AG04450 (cell line): ENCODE measurements around the gene RMND1. TPM values are rescaled to one million over a fixed set of nuclear protein-coding genes. Genes with fewer than 3 reads are reported as not detected.
"Not testable (repeated sequence)": the region's sequence is repeated elsewhere in the genome, so short reads cannot be mapped to it uniquely, and the experiment has no call there.

Experiments
- CTCF ChIA-PET: fragments of 300-600, 350-600 bp; formaldehyde crosslinking; extraction: SDS; loops from one replicate; lab custom pipeline; 2022; ENCODE audit warnings: antibody characterized with exemption, inconsistent platforms; lab: Charles Lee
- POLR2A ChIA-PET: fragments of 350-600 bp; formaldehyde crosslinking; extraction: SDS; loops from one replicate; lab custom pipeline; 2021; ENCODE audit warnings: antibody characterized with exemption, inconsistent platforms; lab: Yijun Ruan, JAX
- DNase-seq: peaks from one replicate; pipeline ENCODE4 v3.0.0-alpha.2; 2011; ENCODE audit warnings: low read depth, low spot score
- H3K27ac ChIP-seq: one replicate; pipeline ENCODE4 v1.5.1; 2012; ENCODE audit warnings: low read depth, low read length, control low read depth
- H3K27me3 ChIP-seq: one replicate; pipeline ENCODE4 v1.6.0; 2012; ENCODE audit warnings: low read length; ENCODE audit not compliant: control insufficient read depth, insufficient read depth
- H3K4me3 ChIP-seq: 2 replicates; pipeline ENCODE4 v1.5.1; 2011; ENCODE audit warnings: mild to moderate bottlenecking, low read depth, low read length, control low read depth
- H3K9me3 ChIP-seq: 2 replicates; pipeline ENCODE4 v1.5.1; 2012; ENCODE audit warnings: low read length; ENCODE audit not compliant: control insufficient read depth, insufficient read depth
- polyA plus RNA-seq: library from polyadenylated mRNA; depleted of rRNA; stranded (reverse); fragments of >200 nt; gene quantifications from 2 replicates; pipeline ENCODE4 v1.2.3, GENCODE V29; 2011
- TF ChIP-seq, protein P1 (sequence below): IDR thresholded peaks from 2 replicates; pipeline ENCODE4 v1.5.1; 2011; ENCODE audit warnings: low read depth, low read length, control low read depth, inconsistent platforms

Gene RMND1
- polyA plus RNA-seq, 1 experiment: 27.8 TPM

GRCh38 chr6:151478670-151479069, 26.7 kb upstream of the RMND1 start:
- POLR2A ChIA-PET: no interaction called here
- no peak for DNase-seq
- Histone ChIP-seq H3K4me3 (no peak overlapping the region), H3K9me3 (no peaks in the 10 kb centered on the region), H3K27ac (no peak overlapping the region), H3K27me3 (no peaks in the 10 kb centered on the region)
- CTCF ChIA-PET: no interaction called here
- TF ChIP-seq, protein P1, sequence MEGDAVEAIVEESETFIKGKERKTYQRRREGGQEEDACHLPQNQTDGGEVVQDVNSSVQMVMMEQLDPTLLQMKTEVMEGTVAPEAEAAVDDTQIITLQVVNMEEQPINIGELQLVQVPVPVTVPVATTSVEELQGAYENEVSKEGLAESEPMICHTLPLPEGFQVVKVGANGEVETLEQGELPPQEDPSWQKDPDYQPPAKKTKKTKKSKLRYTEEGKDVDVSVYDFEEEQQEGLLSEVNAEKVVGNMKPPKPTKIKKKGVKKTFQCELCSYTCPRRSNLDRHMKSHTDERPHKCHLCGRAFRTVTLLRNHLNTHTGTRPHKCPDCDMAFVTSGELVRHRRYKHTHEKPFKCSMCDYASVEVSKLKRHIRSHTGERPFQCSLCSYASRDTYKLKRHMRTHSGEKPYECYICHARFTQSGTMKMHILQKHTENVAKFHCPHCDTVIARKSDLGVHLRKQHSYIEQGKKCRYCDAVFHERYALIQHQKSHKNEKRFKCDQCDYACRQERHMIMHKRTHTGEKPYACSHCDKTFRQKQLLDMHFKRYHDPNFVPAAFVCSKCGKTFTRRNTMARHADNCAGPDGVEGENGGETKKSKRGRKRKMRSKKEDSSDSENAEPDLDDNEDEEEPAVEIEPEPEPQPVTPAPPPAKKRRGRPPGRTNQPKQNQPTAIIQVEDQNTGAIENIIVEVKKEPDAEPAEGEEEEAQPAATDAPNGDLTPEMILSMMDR: no peak

DNA sequence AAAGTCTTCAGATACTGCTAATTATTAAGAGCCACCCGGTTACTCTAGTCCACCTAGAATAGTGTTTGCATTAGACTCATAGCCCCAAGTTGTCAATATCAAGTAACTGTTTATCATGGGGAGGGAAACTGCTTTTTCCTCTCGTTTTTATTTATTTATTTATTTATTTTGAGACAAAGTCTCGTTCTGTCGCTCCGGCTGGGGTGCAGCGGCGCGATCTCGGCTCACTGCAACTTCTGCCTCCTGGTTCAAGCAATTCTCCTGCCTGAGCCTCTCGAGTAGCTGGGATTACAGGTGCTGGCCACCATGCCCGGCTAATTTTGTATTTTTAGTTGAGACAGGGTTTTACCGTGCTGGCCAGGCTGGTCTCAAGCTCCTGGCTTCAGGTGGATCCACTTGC, 25.8 kb upstream of the RMND1 start:
- H3K4me3 ChIP-seq: no peak overlapping the region
- TF ChIP-seq, protein P1: no peak
- H3K9me3 ChIP-seq: no peaks in the 10 kb centered on the region
- ChIA-PET POLR2A (no interaction called here), CTCF (interaction anchor here (0.6 kb wide), 1 partner anchor 15 kb away, joined by 4 read pairs; no protein-coding TSS in a partner anchor)
- no peak overlapping the region for H3K27ac ChIP-seq
- H3K27me3 ChIP-seq: no peaks in the 10 kb centered on the region
- no peak for DNase-seq

GRCh38 chr6:151475653-151476523, 24.0 kb upstream of the RMND1 start:
- CTCF ChIA-PET: interaction anchor here (0.6 to 2.2 kb wide), 9 partner anchors 8 to 176 kb away, joined by 3 to 14 read pairs (median 8); no protein-coding TSS in a partner anchor
- TF ChIP-seq, protein P1: peak; percentile 74
- no peak overlapping the region for H3K4me3 ChIP-seq
- POLR2A ChIA-PET: no interaction called here
- H3K27ac ChIP-seq: no peak overlapping the region
- no peak for DNase-seq
- no peaks in the 10 kb centered on the region for H3K27me3 ChIP-seq
- H3K9me3 ChIP-seq: no peaks in the 10 kb centered on the region

DNA sequence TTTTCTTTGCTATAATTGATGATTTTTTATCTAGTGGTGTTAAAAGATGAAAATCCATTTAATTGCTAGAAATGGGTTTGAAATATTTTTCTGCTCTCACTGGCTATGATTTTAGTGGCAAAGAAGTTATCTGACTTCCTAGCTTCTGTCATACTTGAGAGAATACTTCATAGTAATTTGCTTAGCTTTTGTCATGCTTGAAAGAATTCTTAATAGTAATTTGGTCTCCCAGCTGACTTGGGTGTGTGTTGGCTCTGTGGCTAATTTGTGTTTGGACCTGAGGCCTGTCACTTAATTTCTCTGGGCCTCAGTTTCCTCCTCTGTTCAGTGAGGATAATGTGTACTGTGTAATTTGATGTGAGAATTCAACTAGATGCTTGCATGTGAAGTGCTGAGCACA, 12.8 kb upstream of the RMND1 start:
- TF ChIP-seq, protein P1: no peak
- POLR2A ChIA-PET: no interaction called here
- CTCF ChIA-PET: no interaction called here

GRCh38 chr6:151461673-151462072, 9.7 kb upstream of the RMND1 start:
- no peak for DNase-seq
- TF ChIP-seq, protein P1: no peak
- ChIA-PET POLR2A (no interaction called here), CTCF (no interaction called here)
- Histone ChIP-seq H3K27me3 (no peaks in the 10 kb centered on the region), H3K27ac (no peak overlapping the region), H3K4me3 (no peak overlapping the region), H3K9me3 (no peaks in the 10 kb centered on the region)

More for the DNA sequence above, 12.8 kb upstream of the RMND1 start:
- Histone ChIP-seq H3K9me3 (no peaks in the 10 kb centered on the region), H3K27me3 (no peaks in the 10 kb centered on the region), H3K4me3 (no peak overlapping the region), H3K27ac (no peak overlapping the region)
- DNase-seq: no peak

GRCh38 chr6:151455751-151456398, 3.9 kb upstream of the RMND1 start:
- DNase-seq, H3K9me3 ChIP-seq, CTCF ChIA-PET, POLR2A ChIA-PET, H3K4me3 ChIP-seq, H3K27me3 ChIP-seq, H3K27ac ChIP-seq: not testable (repeated sequence)
